Measurements from ENCODE around the gene DLGAP4. TPM values are rescaled to one million over a fixed set of nuclear protein-coding genes. Genes with fewer than 3 reads are reported as not detected.

Gene DLGAP4
- polyA plus RNA-seq, 1 of the 3 experiments (the other 2 are of a cell fraction): 31.2 TPM

DNA sequence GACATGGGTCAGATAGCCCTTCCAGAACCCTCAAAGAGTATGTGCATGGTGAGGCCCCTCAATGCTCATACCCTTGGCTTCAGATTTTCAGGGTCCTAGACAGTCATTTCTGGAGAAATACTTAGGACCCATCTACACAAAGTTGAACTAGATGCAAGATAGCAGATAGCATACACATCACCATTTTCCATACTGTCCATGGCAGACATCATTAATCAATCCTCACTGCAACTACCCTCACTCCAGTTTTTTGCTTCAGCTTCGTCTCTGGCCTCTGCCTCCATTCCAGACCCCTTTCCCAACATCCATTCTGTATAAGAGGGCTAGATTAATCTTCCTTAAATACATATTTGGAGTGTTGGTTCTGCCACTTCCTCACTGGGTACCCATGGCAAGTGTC is 139.7 kb downstream of the DLGAP4 start:
- Histone ChIP-seq H3F3A (replicated peaks; ENCODE audit: insufficient read depth) (no peaks in the 10 kb centered on the region), H3K79me2 (ENCODE audit: insufficient read depth) (no peaks in the 10 kb centered on the region), H3K9me3 (no peaks in the 10 kb centered on the region), H3K4me2 (no peak overlapping the region), H3K36me3 (replicated peaks in 1 of 2; ENCODE audit: control insufficient read depth in 1 of 2, insufficient read depth in 2 of 2, low read length in 1 of 2) (no peaks in the 10 kb centered on the region), H2AFZ (ENCODE audit: low read depth) (no peak overlapping the region), H3K9ac (no peak overlapping the region), H4K20me1 (ENCODE audit: insufficient read depth) (no peaks in the 10 kb centered on the region), H3K9me2 (no peaks in the 10 kb centered on the region), H3K4me1 (ENCODE audit: control insufficient read depth in 1 of 2, insufficient read depth in 2 of 2, low read depth in 1 of 2, low read length in 1 of 2) (no peaks in the 10 kb centered on the region), H3K4me3 (ENCODE audit: low read depth in 2 of 2, low read length in 1 of 2) (no peak overlapping the region), H3K27ac (ENCODE audit: low read depth in 2 of 2, low read length in 1 of 2) (no peak overlapping the region), H3K27me3 (ENCODE audit: insufficient read depth) (no peaks in the 10 kb centered on the region; the same call in 1 of the 2 replicates)
- WGBS (ENCODE audit: low lambda C conversion rate): 65% methylated on average over 1 of the region's 1 CpG
- CTCF ChIA-PET: interaction anchor here (0.5 to 4.3 kb wide), 5 partner anchors 9 to 495 kb away, joined by 3 to 18 read pairs (median 4); no protein-coding TSS in a partner anchor
- DNase-seq: no peak
- POLR2A ChIA-PET: no interaction called here
- TF ChIP-seq, protein P1, sequence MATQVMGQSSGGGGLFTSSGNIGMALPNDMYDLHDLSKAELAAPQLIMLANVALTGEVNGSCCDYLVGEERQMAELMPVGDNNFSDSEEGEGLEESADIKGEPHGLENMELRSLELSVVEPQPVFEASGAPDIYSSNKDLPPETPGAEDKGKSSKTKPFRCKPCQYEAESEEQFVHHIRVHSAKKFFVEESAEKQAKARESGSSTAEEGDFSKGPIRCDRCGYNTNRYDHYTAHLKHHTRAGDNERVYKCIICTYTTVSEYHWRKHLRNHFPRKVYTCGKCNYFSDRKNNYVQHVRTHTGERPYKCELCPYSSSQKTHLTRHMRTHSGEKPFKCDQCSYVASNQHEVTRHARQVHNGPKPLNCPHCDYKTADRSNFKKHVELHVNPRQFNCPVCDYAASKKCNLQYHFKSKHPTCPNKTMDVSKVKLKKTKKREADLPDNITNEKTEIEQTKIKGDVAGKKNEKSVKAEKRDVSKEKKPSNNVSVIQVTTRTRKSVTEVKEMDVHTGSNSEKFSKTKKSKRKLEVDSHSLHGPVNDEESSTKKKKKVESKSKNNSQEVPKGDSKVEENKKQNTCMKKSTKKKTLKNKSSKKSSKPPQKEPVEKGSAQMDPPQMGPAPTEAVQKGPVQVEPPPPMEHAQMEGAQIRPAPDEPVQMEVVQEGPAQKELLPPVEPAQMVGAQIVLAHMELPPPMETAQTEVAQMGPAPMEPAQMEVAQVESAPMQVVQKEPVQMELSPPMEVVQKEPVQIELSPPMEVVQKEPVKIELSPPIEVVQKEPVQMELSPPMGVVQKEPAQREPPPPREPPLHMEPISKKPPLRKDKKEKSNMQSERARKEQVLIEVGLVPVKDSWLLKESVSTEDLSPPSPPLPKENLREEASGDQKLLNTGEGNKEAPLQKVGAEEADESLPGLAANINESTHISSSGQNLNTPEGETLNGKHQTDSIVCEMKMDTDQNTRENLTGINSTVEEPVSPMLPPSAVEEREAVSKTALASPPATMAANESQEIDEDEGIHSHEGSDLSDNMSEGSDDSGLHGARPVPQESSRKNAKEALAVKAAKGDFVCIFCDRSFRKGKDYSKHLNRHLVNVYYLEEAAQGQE (IDR thresholded peaks at IDR 0.05; ENCODE audit: low read depth, low read length): no peak
- TF ChIP-seq FOSL2 (IDR thresholded peaks at IDR 0.05; ENCODE audit: borderline replicate concordance, low read depth) (no peak), EP300 (IDR thresholded peaks at IDR 0.05; ENCODE audit: borderline replicate concordance in 1 of 2, low read depth in 1 of 2, low read length in 1 of 2) (no peak), SMC3 (IDR thresholded peaks at IDR 0.05; ENCODE audit: low read depth, low read length) (no peak)
- TF ChIP-seq, protein P2, sequence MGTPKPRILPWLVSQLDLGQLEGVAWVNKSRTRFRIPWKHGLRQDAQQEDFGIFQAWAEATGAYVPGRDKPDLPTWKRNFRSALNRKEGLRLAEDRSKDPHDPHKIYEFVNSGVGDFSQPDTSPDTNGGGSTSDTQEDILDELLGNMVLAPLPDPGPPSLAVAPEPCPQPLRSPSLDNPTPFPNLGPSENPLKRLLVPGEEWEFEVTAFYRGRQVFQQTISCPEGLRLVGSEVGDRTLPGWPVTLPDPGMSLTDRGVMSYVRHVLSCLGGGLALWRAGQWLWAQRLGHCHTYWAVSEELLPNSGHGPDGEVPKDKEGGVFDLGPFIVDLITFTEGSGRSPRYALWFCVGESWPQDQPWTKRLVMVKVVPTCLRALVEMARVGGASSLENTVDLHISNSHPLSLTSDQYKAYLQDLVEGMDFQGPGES (IDR thresholded peaks at IDR 0.05; ENCODE audit: low read depth, low read length): no peak
- TF ChIP-seq, protein P3, sequence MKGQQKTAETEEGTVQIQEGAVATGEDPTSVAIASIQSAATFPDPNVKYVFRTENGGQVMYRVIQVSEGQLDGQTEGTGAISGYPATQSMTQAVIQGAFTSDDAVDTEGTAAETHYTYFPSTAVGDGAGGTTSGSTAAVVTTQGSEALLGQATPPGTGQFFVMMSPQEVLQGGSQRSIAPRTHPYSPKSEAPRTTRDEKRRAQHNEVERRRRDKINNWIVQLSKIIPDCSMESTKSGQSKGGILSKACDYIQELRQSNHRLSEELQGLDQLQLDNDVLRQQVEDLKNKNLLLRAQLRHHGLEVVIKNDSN (IDR thresholded peaks at IDR 0.05; ENCODE audit: borderline replicate concordance, low read depth): no peak

DNA sequence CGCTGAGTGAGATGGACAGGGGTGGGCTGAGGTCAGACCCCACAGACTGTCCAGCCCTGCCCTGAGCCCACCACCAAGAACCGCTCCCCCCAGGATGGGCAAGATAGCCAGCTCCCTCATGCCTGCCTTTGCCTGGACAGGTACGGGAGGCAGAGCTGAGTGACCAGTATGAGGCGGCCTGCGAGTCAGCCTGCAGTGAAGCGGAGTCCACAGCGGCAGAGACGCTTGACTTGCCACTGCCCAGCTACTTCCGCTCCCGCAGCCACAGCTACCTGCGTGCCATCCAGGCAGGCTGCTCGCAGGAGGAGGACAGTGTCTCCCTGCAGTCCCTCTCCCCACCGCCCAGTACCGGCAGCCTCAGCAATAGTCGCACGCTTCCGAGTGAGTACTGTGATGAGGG is 140.4 kb downstream of the DLGAP4 start:
- H3F3A ChIP-seq (replicated peaks; ENCODE audit: insufficient read depth): no peaks in the 10 kb centered on the region
- H3K9ac ChIP-seq: no peak overlapping the region
- H3K27ac ChIP-seq (ENCODE audit: low read depth in 2 of 2, low read length in 1 of 2): no peak overlapping the region
- no peak overlapping the region for H2AFZ ChIP-seq (ENCODE audit: low read depth)
- H3K4me2 ChIP-seq: no peak overlapping the region
- ChIA-PET POLR2A (no interaction called here), CTCF (interaction anchor here (1.2 to 4.3 kb wide), 4 partner anchors 7 to 247 kb away, joined by 3 to 18 read pairs (median 14); no protein-coding TSS in a partner anchor)
- no peaks in the 10 kb centered on the region for H3K9me2 ChIP-seq
- H3K79me2 ChIP-seq (ENCODE audit: insufficient read depth): no peaks in the 10 kb centered on the region
- no peaks in the 10 kb centered on the region; the same call in 1 of the 2 replicates for H3K27me3 ChIP-seq (ENCODE audit: insufficient read depth)
- H3K36me3 ChIP-seq (replicated peaks in 1 of 2; ENCODE audit: control insufficient read depth in 1 of 2, insufficient read depth in 2 of 2, low read length in 1 of 2): no peaks in the 10 kb centered on the region
- DNase-seq: no peak
- no peaks in the 10 kb centered on the region for H4K20me1 ChIP-seq (ENCODE audit: insufficient read depth)
- H3K9me3 ChIP-seq: no peaks in the 10 kb centered on the region
- no peak overlapping the region for H3K4me3 ChIP-seq (ENCODE audit: low read depth in 2 of 2, low read length in 1 of 2)
- WGBS (ENCODE audit: low lambda C conversion rate): 83% methylated on average over 8 of the region's 17 CpGs
- TF ChIP-seq, protein P4, sequence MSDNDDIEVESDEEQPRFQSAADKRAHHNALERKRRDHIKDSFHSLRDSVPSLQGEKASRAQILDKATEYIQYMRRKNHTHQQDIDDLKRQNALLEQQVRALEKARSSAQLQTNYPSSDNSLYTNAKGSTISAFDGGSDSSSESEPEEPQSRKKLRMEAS (IDR thresholded peaks at IDR 0.05; ENCODE audit: low read depth): no peak
- TF ChIP-seq JUND (IDR thresholded peaks at IDR 0.05) (no peak), SMC3 (IDR thresholded peaks at IDR 0.05; ENCODE audit: low read depth, low read length) (no peak), RFX5 (IDR thresholded peaks at IDR 0.05; ENCODE audit: low read length) (no peak), NFIC (IDR thresholded peaks at IDR 0.05; ENCODE audit: borderline replicate concordance) (no peak), EZH2phosphoT487 (IDR thresholded peaks at IDR 0.05; ENCODE audit: borderline replicate concordance, low read depth) (no peak)
- TF ChIP-seq, protein P3 (IDR thresholded peaks at IDR 0.05; ENCODE audit: borderline replicate concordance, low read depth): no peak
- H3K4me1 ChIP-seq (ENCODE audit: control insufficient read depth in 1 of 2, insufficient read depth in 2 of 2, low read depth in 1 of 2, low read length in 1 of 2): no peaks in the 10 kb centered on the region

Data from SK-N-SH (cell line).